Measurements from ENCODE around the gene AFF3. TPM values are rescaled to one million over a fixed set of nuclear protein-coding genes. Genes with fewer than 3 reads are reported as not detected.

Gene AFF3
- total and polyA plus RNA-seq, 2 of the 8 experiments (the other 6 are each of a cell fraction or from before 2014, with no cell fraction given) = 0.27 to 3.0 TPM

DNA sequence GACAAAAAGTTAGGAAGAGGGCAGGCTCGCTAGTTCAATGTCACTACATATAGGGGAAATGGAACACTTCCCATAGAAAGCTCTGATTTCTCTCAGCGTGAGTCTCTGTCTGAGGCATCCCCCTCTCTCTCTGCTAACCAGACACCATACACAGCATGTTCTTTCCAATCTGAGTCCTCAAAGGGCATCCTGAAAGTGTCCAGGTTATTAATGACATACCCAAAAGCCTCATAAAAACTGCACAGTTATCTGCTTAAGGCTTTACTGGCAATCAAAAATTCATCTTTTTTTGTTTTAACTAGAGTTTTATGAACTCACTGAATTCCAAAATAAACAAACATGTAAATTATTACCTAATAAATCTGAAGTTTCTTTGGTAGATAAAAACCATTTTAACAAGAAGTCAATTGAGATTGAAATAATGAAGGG lies 137.4 kb downstream of the AFF3 start (continued):
- TF ChIP-seq, protein P1, sequence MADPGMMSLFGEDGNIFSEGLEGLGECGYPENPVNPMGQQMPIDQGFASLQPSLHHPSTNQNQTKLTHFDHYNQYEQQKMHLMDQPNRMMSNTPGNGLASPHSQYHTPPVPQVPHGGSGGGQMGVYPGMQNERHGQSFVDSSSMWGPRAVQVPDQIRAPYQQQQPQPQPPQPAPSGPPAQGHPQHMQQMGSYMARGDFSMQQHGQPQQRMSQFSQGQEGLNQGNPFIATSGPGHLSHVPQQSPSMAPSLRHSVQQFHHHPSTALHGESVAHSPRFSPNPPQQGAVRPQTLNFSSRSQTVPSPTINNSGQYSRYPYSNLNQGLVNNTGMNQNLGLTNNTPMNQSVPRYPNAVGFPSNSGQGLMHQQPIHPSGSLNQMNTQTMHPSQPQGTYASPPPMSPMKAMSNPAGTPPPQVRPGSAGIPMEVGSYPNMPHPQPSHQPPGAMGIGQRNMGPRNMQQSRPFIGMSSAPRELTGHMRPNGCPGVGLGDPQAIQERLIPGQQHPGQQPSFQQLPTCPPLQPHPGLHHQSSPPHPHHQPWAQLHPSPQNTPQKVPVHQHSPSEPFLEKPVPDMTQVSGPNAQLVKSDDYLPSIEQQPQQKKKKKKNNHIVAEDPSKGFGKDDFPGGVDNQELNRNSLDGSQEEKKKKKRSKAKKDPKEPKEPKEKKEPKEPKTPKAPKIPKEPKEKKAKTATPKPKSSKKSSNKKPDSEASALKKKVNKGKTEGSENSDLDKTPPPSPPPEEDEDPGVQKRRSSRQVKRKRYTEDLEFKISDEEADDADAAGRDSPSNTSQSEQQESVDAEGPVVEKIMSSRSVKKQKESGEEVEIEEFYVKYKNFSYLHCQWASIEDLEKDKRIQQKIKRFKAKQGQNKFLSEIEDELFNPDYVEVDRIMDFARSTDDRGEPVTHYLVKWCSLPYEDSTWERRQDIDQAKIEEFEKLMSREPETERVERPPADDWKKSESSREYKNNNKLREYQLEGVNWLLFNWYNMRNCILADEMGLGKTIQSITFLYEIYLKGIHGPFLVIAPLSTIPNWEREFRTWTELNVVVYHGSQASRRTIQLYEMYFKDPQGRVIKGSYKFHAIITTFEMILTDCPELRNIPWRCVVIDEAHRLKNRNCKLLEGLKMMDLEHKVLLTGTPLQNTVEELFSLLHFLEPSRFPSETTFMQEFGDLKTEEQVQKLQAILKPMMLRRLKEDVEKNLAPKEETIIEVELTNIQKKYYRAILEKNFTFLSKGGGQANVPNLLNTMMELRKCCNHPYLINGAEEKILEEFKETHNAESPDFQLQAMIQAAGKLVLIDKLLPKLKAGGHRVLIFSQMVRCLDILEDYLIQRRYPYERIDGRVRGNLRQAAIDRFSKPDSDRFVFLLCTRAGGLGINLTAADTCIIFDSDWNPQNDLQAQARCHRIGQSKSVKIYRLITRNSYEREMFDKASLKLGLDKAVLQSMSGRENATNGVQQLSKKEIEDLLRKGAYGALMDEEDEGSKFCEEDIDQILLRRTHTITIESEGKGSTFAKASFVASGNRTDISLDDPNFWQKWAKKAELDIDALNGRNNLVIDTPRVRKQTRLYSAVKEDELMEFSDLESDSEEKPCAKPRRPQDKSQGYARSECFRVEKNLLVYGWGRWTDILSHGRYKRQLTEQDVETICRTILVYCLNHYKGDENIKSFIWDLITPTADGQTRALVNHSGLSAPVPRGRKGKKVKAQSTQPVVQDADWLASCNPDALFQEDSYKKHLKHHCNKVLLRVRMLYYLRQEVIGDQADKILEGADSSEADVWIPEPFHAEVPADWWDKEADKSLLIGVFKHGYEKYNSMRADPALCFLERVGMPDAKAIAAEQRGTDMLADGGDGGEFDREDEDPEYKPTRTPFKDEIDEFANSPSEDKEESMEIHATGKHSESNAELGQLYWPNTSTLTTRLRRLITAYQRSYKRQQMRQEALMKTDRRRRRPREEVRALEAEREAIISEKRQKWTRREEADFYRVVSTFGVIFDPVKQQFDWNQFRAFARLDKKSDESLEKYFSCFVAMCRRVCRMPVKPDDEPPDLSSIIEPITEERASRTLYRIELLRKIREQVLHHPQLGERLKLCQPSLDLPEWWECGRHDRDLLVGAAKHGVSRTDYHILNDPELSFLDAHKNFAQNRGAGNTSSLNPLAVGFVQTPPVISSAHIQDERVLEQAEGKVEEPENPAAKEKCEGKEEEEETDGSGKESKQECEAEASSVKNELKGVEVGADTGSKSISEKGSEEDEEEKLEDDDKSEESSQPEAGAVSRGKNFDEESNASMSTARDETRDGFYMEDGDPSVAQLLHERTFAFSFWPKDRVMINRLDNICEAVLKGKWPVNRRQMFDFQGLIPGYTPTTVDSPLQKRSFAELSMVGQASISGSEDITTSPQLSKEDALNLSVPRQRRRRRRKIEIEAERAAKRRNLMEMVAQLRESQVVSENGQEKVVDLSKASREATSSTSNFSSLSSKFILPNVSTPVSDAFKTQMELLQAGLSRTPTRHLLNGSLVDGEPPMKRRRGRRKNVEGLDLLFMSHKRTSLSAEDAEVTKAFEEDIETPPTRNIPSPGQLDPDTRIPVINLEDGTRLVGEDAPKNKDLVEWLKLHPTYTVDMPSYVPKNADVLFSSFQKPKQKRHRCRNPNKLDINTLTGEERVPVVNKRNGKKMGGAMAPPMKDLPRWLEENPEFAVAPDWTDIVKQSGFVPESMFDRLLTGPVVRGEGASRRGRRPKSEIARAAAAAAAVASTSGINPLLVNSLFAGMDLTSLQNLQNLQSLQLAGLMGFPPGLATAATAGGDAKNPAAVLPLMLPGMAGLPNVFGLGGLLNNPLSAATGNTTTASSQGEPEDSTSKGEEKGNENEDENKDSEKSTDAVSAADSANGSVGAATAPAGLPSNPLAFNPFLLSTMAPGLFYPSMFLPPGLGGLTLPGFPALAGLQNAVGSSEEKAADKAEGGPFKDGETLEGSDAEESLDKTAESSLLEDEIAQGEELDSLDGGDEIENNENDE (IDR thresholded peaks at IDR 0.05; ENCODE audit: insufficient replicate concordance, low read length) = no peak
- TF ChIP-seq ASH2L (IDR thresholded peaks at IDR 0.05; ENCODE audit: low read length) = no peak
- TF ChIP-seq MAFK (IDR thresholded peaks at IDR 0.05; ENCODE audit: low read depth, low read length) = no peak
